IMR-90 (cell line): ENCODE measurements around the gene C11orf71. TPM values are rescaled to one million over a fixed set of nuclear protein-coding genes. Genes with fewer than 3 reads are reported as not detected.

ENCODE experiments used
- ATAC-seq: fragments of 200-7000 bp; cut with Tn5 transposase; 2 replicates; pipeline ENCODE4 v1.9.1; 2020; ENCODE audit warnings: low read depth, mild to moderate bottlenecking, moderate library complexity
- BruUV-seq: library from RNA; stranded (reverse); fragments of 400-500 nt; replicated peaks from 2 replicates; lab custom pipeline; 2021; lab: Mats Ljungman, UMichigan
- CTCF ChIA-PET: fragments of 300-600 bp; formaldehyde crosslinking; extraction: SDS; loops from one replicate; lab custom pipeline; 2021; ENCODE audit warnings: antibody characterized with exemption; lab: Yijun Ruan, JAX
- POLR2A ChIA-PET: fragments of 300-600 bp; sonication (Branson Sonifier 250); formaldehyde crosslinking; loops from one replicate; lab custom pipeline; 2022; ENCODE audit warnings: antibody characterized with exemption; ENCODE audit not compliant: unreplicated experiment; lab: Charles Lee
- DNase-seq: peaks from one replicate; pipeline ENCODE4 v3.0.0; 2013
- H2AFZ ChIP-seq: replicated peaks from 2 replicates; pipeline ENCODE3; 2013; ENCODE audit warnings: low read length, mild to moderate bottlenecking; ENCODE audit not compliant: poor library complexity
- H2AK5ac ChIP-seq: 2 replicates; pipeline ENCODE4 v1.6.1; 2013; ENCODE audit warnings: low read depth, low read length, inconsistent platforms
- H2AK9ac ChIP-seq: replicated peaks from 2 replicates; pipeline ENCODE3; 2013; ENCODE audit warnings: mild to moderate bottlenecking, low read depth, low read length, moderate library complexity; ENCODE audit not compliant: poor library complexity
- H2BK120ac ChIP-seq: 2 replicates; pipeline ENCODE4 v1.6.1; 2013; ENCODE audit warnings: low read depth, low read length, inconsistent platforms
- H2BK15ac ChIP-seq: 3 replicates; pipeline ENCODE4 v1.6.1; 2013; ENCODE audit warnings: low read depth, low read length, inconsistent platforms
- H2BK20ac ChIP-seq: 2 replicates; pipeline ENCODE4 v1.6.1; 2013; ENCODE audit warnings: low read depth, mild to moderate bottlenecking, inconsistent platforms, low read length, moderate library complexity
- H2BK5ac ChIP-seq: 2 replicates; pipeline ENCODE4 v1.6.1; 2013; ENCODE audit warnings: mild to moderate bottlenecking, low read depth, low read length, inconsistent platforms; ENCODE audit not compliant: poor library complexity, severe bottlenecking
- H3K14ac ChIP-seq: replicated peaks from 2 replicates; pipeline ENCODE4 v1.6.1; 2013; ENCODE audit warnings: low read depth, low read length, inconsistent platforms
- H3K18ac ChIP-seq: 2 replicates; pipeline ENCODE4 v1.6.1; 2013; ENCODE audit warnings: low read depth, low read length, control low read depth
- H3K23ac ChIP-seq: 2 replicates; pipeline ENCODE4 v1.6.1; 2013; ENCODE audit warnings: low read depth, low read length, inconsistent platforms
- H3K27ac ChIP-seq: 2 replicates; pipeline ENCODE4 v1.5.1; 2013; ENCODE audit warnings: mild to moderate bottlenecking, control low read depth, low read length; ENCODE audit not compliant: insufficient read depth
- H3K27me3 ChIP-seq: 2 replicates; pipeline ENCODE4 v1.6.1; 2013; ENCODE audit warnings: low read length; ENCODE audit not compliant: control insufficient read depth, insufficient read depth
- H3K36me3 ChIP-seq: 2 replicates; pipeline ENCODE4 v1.6.1; 2013; ENCODE audit warnings: low read length, mixed read lengths; ENCODE audit not compliant: control insufficient read depth, insufficient read depth
- H3K4ac ChIP-seq: 2 replicates; pipeline ENCODE4 v1.6.1; 2013; ENCODE audit warnings: low read depth, low read length, inconsistent platforms
- H3K4me1 ChIP-seq: 2 replicates; pipeline ENCODE4 v1.6.1; 2013; ENCODE audit warnings: low read length, mixed read lengths; ENCODE audit not compliant: control insufficient read depth, insufficient read depth
- H3K4me2 ChIP-seq: 2 replicates; pipeline ENCODE4 v1.6.1; 2013; ENCODE audit warnings: low read depth, mild to moderate bottlenecking, control low read depth, low read length, moderate library complexity
- H3K4me3 ChIP-seq: 2 replicates; pipeline ENCODE4 v1.5.1; 2013; ENCODE audit warnings: low read depth, mild to moderate bottlenecking, control low read depth, low read length, moderate library complexity; ENCODE audit not compliant: insufficient read depth
- H3K56ac ChIP-seq: 2 replicates; pipeline ENCODE4 v1.6.1; 2013; ENCODE audit warnings: low read length, inconsistent platforms; ENCODE audit not compliant: insufficient read depth; ENCODE audit errors: extremely low read depth
- H3K79me1 ChIP-seq, 2 experiments: 2 replicates each; pipeline ENCODE4 v1.6.1; 2013; ENCODE audit warnings: low read length in 2 of 2, inconsistent platforms in 1 of 2, low read depth in 1 of 2
- H3K9ac ChIP-seq: 2 replicates; pipeline ENCODE4 v1.6.1; 2013; ENCODE audit warnings: low read depth, low read length, control low read depth
- H3K9me1 ChIP-seq: 2 replicates; pipeline ENCODE4 v1.6.1; 2013; ENCODE audit warnings: low read length, inconsistent platforms; ENCODE audit not compliant: insufficient read depth
- H3K9me3 ChIP-seq: 2 replicates; pipeline ENCODE4 v1.6.1; 2013; ENCODE audit warnings: low read length; ENCODE audit not compliant: control insufficient read depth, insufficient read depth
- H4K20me1 ChIP-seq: 2 replicates; pipeline ENCODE4 v1.6.1; 2013; ENCODE audit warnings: low read length, inconsistent platforms; ENCODE audit not compliant: insufficient read depth
- H4K5ac ChIP-seq: 2 replicates; pipeline ENCODE4 v1.6.1; 2013; ENCODE audit warnings: mild to moderate bottlenecking, low read depth, low read length, control low read depth
- H4K8ac ChIP-seq, 2 experiments: 2 replicates each; pipeline ENCODE4 v1.6.1; 2013; ENCODE audit warnings: low read depth in 2 of 2, low read length in 2 of 2, control low read depth in 1 of 2, inconsistent platforms in 1 of 2
- H4K91ac ChIP-seq: 2 replicates; pipeline ENCODE4 v1.6.1; 2013; ENCODE audit warnings: low read depth, low read length, inconsistent platforms; ENCODE audit not compliant: insufficient read depth
- MXI1 ChIP-seq: IDR thresholded peaks from 2 replicates; pipeline ENCODE4 v1.6.1; 2012; ENCODE audit warnings: low read depth, mild to moderate bottlenecking, low read length, moderate library complexity, borderline replicate concordance
- NFE2L2 ChIP-seq: fragments of 150-350 bp; IDR thresholded peaks from 2 replicates; pipeline ENCODE4 v1.6.1; 2016; ENCODE audit warnings: low read depth, mild to moderate bottlenecking, low read length
- POLR2A ChIP-seq: IDR thresholded peaks from 2 replicates; pipeline ENCODE4 v1.6.1; 2012; ENCODE audit warnings: mild to moderate bottlenecking, low read depth, low read length
- SMC3 ChIP-seq: fragments of 150-350 bp; IDR thresholded peaks from 2 replicates; pipeline ENCODE4 v1.6.1; 2016; ENCODE audit warnings: low read depth, mild to moderate bottlenecking, antibody characterized with exemption, low read length, moderate library complexity
- WGBS, 2 experiments: methylation state at CpG; one replicate each; pipeline versions ENCODE4 v1.1.5 to v1.1.7; 2013; ENCODE audit warnings: missing lambda C conversion rate in 2 of 2; ENCODE audit not compliant: insufficient read length in 1 of 2; ENCODE audit errors: extremely low coverage in 2 of 2; 5-methylcytosine and 5-hydroxymethylcytosine counted together
- dilution Hi-C: fragments of 300-500 bp; cut with HindIII; formaldehyde crosslinking; loops from one replicate; pipeline ENCODE4 v1.14.3; 2018; ENCODE audit warnings: low sequenced_read_pairs; ENCODE audit not compliant: unreplicated experiment
- in situ Hi-C: fragments of 300-500 bp; cut with MboI; formaldehyde crosslinking; loops from 3 replicates; pipeline ENCODE4 v1.14.3; 2019; ENCODE audit warnings: low sequenced_read_pairs, inconsistent platforms, mixed read lengths
- intact Hi-C: fragments of 100-400 bp; cut with micrococcal nuclease; formaldehyde crosslinking; loops from 2 replicates; pipeline ENCODE4 v1.10.0; 2022
- polyA plus RNA-seq, 3 experiments: library from polyadenylated mRNA; depleted of rRNA; stranded (reverse); fragments of >200 nt; gene quantifications; 2 replicates each; pipeline ENCODE4 v1.2.3, GENCODE V29; 2012; ENCODE audit warnings: low replicate concordance in 1 of 3
- total RNA-seq: library from RNA; depleted of rRNA; stranded (reverse); fragments of >200 nt; gene quantifications from 2 replicates; pipeline ENCODE4 v1.2.3, GENCODE V29; 2012

C11orf71 gene
- total and polyA plus RNA-seq, 2 of the 4 experiments (the other 2 are of a cell fraction) = 2.3 to 3.7 TPM

- H3K9me1 ChIP-seq = no peaks in the 10 kb centered on the region
- H3K9me3 ChIP-seq = no peaks in the 10 kb centered on the region
- WGBS, 2 experiments = 61% methylated on average over 2 of the region's 2 CpGs; no CpG with 5 or more reads in 1 of the 2 experiments
- H4K91ac ChIP-seq = no peak overlapping the region
- no peak overlapping the region for H3K4me3 ChIP-seq
- H4K20me1 ChIP-seq = no peaks in the 10 kb centered on the region
- no peaks in the 10 kb centered on the region for H3K27me3 ChIP-seq
- CTCF ChIA-PET = interaction anchor here (1.8 kb wide), 1 partner anchor 9 kb away, joined by 6 read pairs; no protein-coding TSS in a partner anchor
- no peak overlapping the region for H2BK120ac ChIP-seq
- H2BK5ac ChIP-seq = no peak overlapping the region
- no peak overlapping the region for H2BK15ac ChIP-seq
- DNase-seq (no peak), ATAC-seq (no peak)
- H3K36me3 ChIP-seq = no peaks in the 10 kb centered on the region
- no peak overlapping the region for H4K5ac ChIP-seq
- no TSS peak for BruUV-seq
- H3K4me2 ChIP-seq = no peak overlapping the region
- H2AFZ ChIP-seq = no peak overlapping the region
- dilution Hi-C loops (no loop called here), in situ Hi-C loops (no loop called here), intact Hi-C loops (no loop called here)
- H3K18ac ChIP-seq = no peak overlapping the region
- H3K4ac ChIP-seq = no peak overlapping the region
- no peaks in the 10 kb centered on the region for H3K4me1 ChIP-seq
- H3K23ac ChIP-seq = no peak overlapping the region
- H2AK9ac ChIP-seq = no peak overlapping the region
- POLR2A ChIA-PET = no interaction called here
- H3K9ac ChIP-seq = no peak overlapping the region
- TF ChIP-seq NFE2L2 (no peak), POLR2A (no peak), SMC3 (no peak), MXI1 (no peak)
- no peak overlapping the region for H3K56ac ChIP-seq
- H2BK20ac ChIP-seq = no peak overlapping the region
- no peaks in the 10 kb centered on the region for H3K79me1 ChIP-seq
- no peak overlapping the region for H4K8ac ChIP-seq
- no peak overlapping the region for H2AK5ac ChIP-seq
- H3K14ac ChIP-seq = no peak overlapping the region
- H3K27ac ChIP-seq = no peak overlapping the region
Measured at GRCh38 chr11:114386131-114386530, 14.2 kb downstream of the C11orf71 start.
